ENCODE measurements around the gene GRID1. TPM values are rescaled to one million over a fixed set of nuclear protein-coding genes. Genes with fewer than 3 reads are reported as not detected.

GRID1 gene
- total RNA-seq, 1 donor: under 0.01 TPM

Small RNA genes within 50 kb of the gene (small RNA-seq; reads per million reads assigned to genes)
- not detected for gene MIR346
- not detected for gene RF02271
- not detected for gene RN7SKP238
- gene RNA5SP322: not detected

Other genes with a start within 250 kb of the GRID1 start
- 36.4 TPM for gene WAPL, start 155.0 kb upstream of the GRID1 start, total RNA-seq

Measured in hematopoietic multipotent progenitor cell (in vitro differentiated cells).